SK-N-MC (cell line): ENCODE results near the gene GANC.
"Not testable (repeated sequence)": the region's sequence is repeated elsewhere in the genome, so short reads cannot be mapped to it uniquely, and the experiment has no call there.

Source experiments
- DNase-seq: peaks from one replicate; pipeline ENCODE4 v3.0.0-alpha.2; 2011; ENCODE audit warnings: low read depth, low spot score
- H3K27ac ChIP-seq: fragments of 200-600 bp; sonication (generic); 2 replicates; pipeline ENCODE4 v1.5.1; 2016; ENCODE audit warnings: mixed run types
- H3K36me3 ChIP-seq: fragments of 200-600 bp; sonication (generic); 2 replicates; pipeline ENCODE4 v1.6.1; 2017; ENCODE audit warnings: antibody characterized with exemption, low read length, mixed read lengths; ENCODE audit not compliant: insufficient read depth
- H3K4me3 ChIP-seq: fragments of 200-600 bp; sonication (generic); 2 replicates; pipeline ENCODE4 v1.5.1; 2016
- H3K9ac ChIP-seq: fragments of 200-600 bp; sonication (generic); 2 replicates; pipeline ENCODE4 v1.8.0; 2017; ENCODE audit warnings: mixed run types, mixed read lengths; ENCODE audit not compliant: insufficient read length
- H3K9me3 ChIP-seq: fragments of 200-600 bp; sonication (generic); 2 replicates; pipeline ENCODE4 v1.6.1; 2017; ENCODE audit warnings: low read depth, mild to moderate bottlenecking, antibody characterized with exemption, low read length, moderate library complexity, mixed read lengths
- EZH2 ChIP-seq: fragments of 200-600 bp; sonication (generic); IDR thresholded peaks from one replicate; pipeline ENCODE4 v1.6.1; 2017; ENCODE audit warnings: antibody characterized with exemption
- FOXP2 ChIP-seq: optimal IDR thresholded peaks from 2 replicates; pipeline ENCODE3; 2011; ENCODE audit warnings: mild to moderate bottlenecking, moderate library complexity; ENCODE audit not compliant: insufficient read depth; ENCODE audit errors: extremely low read length, control extremely low read depth
- POLR2AphosphoS5 ChIP-seq: IDR thresholded peaks from 2 replicates; pipeline ENCODE4 v1.6.1; 2012; ENCODE audit warnings: mild to moderate bottlenecking, low read depth, low read length, borderline replicate concordance

The GANC gene, protein sequence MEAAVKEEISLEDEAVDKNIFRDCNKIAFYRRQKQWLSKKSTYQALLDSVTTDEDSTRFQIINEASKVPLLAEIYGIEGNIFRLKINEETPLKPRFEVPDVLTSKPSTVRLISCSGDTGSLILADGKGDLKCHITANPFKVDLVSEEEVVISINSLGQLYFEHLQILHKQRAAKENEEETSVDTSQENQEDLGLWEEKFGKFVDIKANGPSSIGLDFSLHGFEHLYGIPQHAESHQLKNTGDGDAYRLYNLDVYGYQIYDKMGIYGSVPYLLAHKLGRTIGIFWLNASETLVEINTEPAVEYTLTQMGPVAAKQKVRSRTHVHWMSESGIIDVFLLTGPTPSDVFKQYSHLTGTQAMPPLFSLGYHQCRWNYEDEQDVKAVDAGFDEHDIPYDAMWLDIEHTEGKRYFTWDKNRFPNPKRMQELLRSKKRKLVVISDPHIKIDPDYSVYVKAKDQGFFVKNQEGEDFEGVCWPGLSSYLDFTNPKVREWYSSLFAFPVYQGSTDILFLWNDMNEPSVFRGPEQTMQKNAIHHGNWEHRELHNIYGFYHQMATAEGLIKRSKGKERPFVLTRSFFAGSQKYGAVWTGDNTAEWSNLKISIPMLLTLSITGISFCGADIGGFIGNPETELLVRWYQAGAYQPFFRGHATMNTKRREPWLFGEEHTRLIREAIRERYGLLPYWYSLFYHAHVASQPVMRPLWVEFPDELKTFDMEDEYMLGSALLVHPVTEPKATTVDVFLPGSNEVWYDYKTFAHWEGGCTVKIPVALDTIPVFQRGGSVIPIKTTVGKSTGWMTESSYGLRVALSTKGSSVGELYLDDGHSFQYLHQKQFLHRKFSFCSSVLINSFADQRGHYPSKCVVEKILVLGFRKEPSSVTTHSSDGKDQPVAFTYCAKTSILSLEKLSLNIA (N-terminal part only)

DNA sequence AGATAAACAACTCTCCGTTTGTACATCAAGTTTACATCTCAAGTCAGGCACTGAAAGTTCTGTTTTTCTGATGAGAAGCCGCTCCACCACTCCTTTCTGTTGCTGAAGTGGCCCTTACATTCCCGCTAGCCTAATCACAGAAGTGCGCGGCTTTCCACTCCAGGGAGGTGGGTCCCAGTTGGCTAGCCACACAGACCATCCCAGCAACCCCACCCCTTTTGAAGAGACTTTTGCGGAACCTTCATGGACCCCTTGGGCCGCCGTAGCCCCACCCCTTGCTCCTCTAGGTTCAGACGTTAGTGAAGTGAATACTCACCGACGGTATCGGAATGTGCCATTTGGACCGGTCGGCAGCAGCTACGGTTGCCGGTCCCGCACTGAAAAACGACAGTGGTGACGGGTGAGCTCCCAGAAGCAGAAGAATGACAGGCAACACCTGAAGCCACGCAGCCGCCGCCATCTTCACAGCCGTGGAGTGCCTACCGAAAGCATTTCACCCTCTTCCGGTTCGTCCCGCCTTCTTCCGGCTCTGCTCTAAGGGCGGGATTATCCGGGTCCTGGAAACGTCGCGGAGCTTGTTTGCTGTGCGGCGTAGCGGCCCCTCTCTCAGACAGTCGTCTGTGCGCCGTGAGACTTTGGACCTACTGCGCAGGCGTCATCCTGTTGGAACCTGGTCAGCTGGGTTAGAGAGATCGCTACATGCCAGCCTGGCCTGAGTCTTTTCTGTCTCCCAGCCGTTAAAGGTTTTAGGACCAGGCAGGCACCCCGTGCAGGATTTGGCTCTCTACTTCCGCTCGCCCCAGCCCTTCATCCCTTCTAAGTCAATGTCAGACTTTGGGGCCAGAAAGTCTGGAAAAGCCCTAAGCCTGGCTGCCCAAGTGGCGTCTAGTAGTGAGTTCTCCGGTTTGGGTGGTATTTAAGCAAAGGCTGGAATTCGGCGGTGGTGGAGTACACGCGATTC lies at the start of gene GANC, which contains the start of gene TMEM87A:
Gene GANC (plus strand): TSS at position 263 of the 961 bp plus-strand sequence. CDS start 1,281 bp downstream, outside the sequence.
Gene TMEM87A (minus strand): TSS at position 495 of the 961 bp plus-strand sequence. CDS start 35 bp downstream, at position 460.
- Histone ChIP-seq H3K36me3 (peaks cover 24% of the 10 kb centered on the region), H3K9ac (peak within 1 kb of the TSS; percentile 97), H3K4me3 (peak within 1 kb of the TSS; percentile 92), H3K27ac (peak within 1 kb of the TSS; percentile 92), H3K9me3 (no peaks in the 10 kb centered on the region)
- peak; percentile 87 for DNase-seq
- peak; percentile 87 for TF ChIP-seq POLR2AphosphoS5
- no peak for TF ChIP-seq EZH2
- TF ChIP-seq FOXP2: peak; percentile 8

DNA sequence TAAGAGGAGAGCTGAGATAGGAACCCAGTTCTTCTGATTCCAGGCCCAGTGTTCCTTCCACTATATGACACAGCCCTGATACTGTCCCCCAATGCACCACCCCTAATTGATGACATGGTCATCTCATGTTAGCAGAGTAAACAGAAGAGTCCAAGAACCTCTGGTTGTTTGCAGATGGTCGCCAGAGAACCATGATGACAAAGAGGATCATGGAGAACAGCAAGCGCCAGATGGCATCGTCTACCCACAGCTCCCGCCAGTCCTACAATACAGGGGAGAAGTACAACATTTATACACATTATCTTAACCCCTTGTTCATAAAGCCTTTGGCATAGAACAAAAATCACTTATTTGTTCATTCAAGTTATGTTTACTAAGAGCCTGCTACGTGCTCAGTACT lies 46.4 kb upstream of the GANC start:
- Histone ChIP-seq H3K27ac (no peak overlapping the region), H3K9me3 (no peaks in the 10 kb centered on the region), H3K4me3 (no peak overlapping the region), H3K9ac (no peak overlapping the region), H3K36me3 (peaks cover 53% of the 10 kb centered on the region)
- DNase-seq: no peak
- TF ChIP-seq FOXP2 (no peak), POLR2AphosphoS5 (no peak), EZH2 (no peak)

DNA sequence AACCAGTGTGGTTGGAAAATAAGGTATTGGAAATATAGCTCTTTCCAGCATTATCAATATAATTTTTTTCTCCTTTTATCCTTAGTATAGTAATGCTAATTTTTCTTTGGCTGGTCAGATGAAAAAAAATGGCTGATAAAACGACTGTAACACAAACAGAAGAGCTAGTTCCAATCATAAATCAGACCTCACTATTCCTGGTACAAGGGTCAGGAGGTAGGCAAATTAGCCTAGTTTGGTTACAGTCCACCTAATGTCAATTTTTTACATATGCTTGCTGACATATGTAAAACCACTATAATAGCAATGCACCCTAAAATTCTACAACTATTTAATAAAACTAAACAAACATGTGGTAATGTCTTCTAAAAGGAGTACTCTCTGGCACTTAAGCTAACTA lies 45.0 kb upstream of the GANC start:
- no peak for DNase-seq

DNA sequence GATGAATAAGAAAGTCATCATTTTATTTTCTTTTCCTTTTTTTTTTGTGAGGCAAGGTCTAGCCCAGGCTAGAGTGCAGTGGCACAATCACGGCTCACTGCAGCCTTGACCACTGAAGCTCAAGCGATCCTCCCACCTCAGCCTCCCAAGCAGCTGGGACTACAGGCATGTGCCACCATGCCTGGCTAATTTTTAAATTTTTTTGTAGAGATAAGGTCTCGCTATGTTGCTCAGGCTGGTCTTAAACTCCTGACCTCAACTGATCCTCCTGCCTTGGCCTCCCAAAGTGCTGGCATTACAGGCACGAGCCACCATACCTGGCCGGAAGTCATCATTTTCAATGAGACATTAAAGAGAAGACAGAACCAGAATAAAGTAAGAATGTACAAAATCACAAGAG lies 44.0 kb upstream of the GANC start:
- not testable (repeated sequence) for DNase-seq, H3K9me3 ChIP-seq, H3K27ac ChIP-seq, H3K9ac ChIP-seq, H3K4me3 ChIP-seq
- peaks cover 50% of the 10 kb centered on the region for H3K36me3 ChIP-seq

More for the DNA sequence above, 45.0 kb upstream of the GANC start:
- Histone ChIP-seq H3K4me3 (no peak overlapping the region), H3K9me3 (no peaks in the 10 kb centered on the region), H3K27ac (no peak overlapping the region), H3K36me3 (peaks cover 54% of the 10 kb centered on the region), H3K9ac (no peak overlapping the region)
- TF ChIP-seq EZH2: no peak
- no peak for TF ChIP-seq POLR2AphosphoS5
- TF ChIP-seq FOXP2: no peak

DNA sequence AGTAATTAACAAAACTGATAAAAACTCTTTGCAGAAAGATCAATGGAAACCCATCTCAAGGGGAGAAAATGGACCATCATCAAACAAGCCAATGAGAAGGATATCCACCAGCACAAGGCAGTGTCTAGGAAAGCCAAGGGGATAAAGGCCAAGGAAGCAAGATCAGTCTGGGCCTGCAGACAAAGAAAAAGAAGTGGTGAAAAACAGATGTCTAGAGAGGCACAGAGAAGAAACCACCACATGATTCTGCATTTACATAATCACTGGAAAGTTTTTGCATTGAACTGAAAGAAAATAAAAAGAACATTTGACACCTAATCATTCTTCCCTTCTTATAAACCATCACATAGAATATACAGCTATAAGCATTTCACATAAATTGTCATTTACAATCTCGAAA lies 41.9 kb upstream of the GANC start:
- no peak for TF ChIP-seq EZH2
- no peak for TF ChIP-seq POLR2AphosphoS5
- no peak for TF ChIP-seq FOXP2
- Histone ChIP-seq H3K27ac (no peak overlapping the region), H3K4me3 (no peak overlapping the region), H3K9ac (no peak overlapping the region), H3K36me3 (peaks cover 51% of the 10 kb centered on the region), H3K9me3 (no peaks in the 10 kb centered on the region)
- DNase-seq: no peak

DNA sequence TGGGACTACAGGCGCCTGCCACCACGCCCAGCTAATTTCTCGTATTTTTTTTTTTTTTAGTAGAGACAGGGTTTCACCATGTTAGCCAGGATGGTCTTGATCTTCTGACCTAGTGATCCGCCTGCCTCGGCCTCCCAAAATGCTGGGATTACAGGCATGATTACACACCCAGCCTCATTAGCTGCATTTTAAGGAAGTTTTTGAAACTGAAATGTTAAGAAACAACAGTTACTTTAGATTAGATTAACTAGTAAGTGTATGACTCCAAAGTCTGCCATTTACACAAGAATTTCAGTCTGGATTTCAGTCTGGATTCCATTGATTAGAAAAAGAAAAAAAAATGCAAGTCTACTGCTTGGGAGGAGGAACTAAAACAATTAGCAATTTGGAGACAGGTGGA lies 40.4 kb upstream of the GANC start:
- no peaks in the 10 kb centered on the region for H3K9me3 ChIP-seq
- TF ChIP-seq POLR2AphosphoS5 (no peak), FOXP2 (no peak), EZH2 (no peak)

DNA sequence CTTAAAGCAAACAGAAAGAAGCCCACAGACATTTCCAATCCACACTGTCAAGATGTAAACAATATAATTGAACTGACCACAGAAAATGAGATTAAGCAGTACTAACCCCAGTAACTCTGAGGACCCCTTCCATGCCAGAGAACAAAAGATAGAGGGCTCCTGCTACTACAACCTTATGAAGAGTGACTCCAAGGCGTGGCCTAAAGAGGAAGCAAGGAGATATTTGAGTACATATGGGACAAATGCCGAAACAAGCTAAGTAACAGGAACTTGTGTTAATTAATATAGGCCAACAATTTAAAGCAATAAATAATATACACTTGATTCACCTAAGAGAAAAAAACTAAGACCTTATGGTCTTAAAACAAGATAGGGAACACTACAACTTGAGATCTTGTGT lies 39.9 kb upstream of the GANC start:
- Histone ChIP-seq H3K27ac (no peak overlapping the region), H3K9ac (no peak overlapping the region), H3K9me3 (no peaks in the 10 kb centered on the region), H3K4me3 (no peak overlapping the region), H3K36me3 (peaks cover 50% of the 10 kb centered on the region)
- no peak for DNase-seq
- TF ChIP-seq FOXP2 (no peak), POLR2AphosphoS5 (no peak), EZH2 (no peak)

More for the DNA sequence above, 40.4 kb upstream of the GANC start:
- no peak for DNase-seq
- Histone ChIP-seq H3K27ac (no peak overlapping the region), H3K4me3 (no peak overlapping the region), H3K36me3 (peaks cover 50% of the 10 kb centered on the region), H3K9ac (no peak overlapping the region)
